GM18526 (cell line): Measurements from ENCODE around the gene MTA1.

Experiments
- POLR2A ChIP-seq: IDR thresholded peaks from 3 replicates; pipeline ENCODE4 v1.6.1; 2011; ENCODE audit not compliant: insufficient read length; ENCODE audit errors: extremely low read depth

Gene MTA1

GRCh38 chr14:105484997-105485393 is 65.4 kb downstream of the MTA1 start:
- no peak for TF ChIP-seq POLR2A

DNA sequence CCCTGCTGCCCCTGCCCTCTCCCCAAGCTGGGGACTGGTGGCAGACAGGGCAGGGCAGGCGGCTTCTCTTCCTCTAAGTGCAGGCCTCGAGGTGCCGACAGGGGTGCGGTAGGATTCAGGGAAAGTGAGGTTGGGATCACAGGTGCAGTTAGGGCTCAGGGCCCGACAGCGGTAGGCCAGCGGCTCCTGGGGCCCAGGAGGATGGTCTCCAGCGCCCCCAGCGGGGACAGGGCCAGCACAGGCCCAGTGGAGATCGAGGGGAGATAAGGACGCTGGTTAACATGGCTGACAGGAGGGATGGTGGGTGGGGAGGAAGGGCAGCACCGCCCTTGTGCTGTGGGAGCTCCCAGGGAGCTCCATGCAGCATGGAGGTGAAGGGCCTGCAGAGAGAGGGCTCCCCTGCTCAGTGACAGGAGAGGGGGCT is 66.1 kb downstream of the MTA1 start:
- no peak for TF ChIP-seq POLR2A

DNA sequence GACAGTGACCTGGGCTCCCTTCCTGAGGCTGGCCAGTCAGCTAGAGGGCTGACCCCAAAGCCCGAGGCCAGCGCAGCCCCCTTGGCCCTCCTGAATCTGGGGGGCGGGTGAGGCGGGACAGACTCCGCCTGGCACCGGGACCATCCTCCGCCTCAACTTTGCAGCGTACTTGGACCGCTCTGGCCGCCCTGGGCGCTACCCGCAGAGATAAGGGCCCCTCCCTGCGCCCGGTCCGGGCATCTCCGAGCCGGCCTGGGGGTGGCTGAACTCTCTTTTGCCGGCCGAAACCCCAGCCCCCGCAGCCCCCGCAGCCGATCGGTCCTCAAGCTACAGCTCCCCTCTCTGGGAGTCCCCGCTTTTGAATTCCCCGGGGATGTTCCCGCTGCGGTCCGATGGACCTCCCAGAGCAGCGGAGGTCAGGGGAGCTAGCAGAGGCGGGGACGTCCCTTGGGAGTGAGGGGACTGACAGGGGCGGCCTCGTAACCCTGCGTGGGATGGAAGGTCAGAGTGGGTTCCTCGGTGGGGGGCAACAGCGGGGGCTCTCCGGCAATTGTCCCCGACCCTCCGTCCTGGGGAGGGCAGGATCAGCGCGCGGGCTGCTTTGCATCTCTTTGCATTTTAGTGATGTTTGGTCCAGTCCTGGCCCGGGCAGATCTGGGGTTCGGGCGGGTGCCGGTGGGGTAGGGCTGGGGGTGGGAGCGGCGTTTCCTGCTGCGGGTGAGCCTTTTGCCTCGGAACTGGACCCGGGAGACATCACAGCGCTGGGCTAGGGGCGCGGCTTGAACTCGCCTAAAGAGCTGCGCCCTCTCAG is 66.7 kb downstream of the MTA1 start, which contains the start of gene CRIP1:
TSS of gene CRIP1 (plus strand) at position 724 of the 811 bp plus-strand sequence. CDS start 374 bp downstream, outside the sequence.
- TF ChIP-seq POLR2A, result no peak

- peak; percentile 66 for TF ChIP-seq POLR2A
Measured at GRCh38 chr14:105486974-105487448, 67.4 kb downstream of the MTA1 start.

- peak; percentile 31 for TF ChIP-seq POLR2A
Measured at GRCh38 chr14:105487449-105487985, 67.9 kb downstream of the MTA1 start.

GRCh38 chr14:105487986-105488777 is 68.6 kb downstream of the MTA1 start:
- TF ChIP-seq POLR2A, result no peak

- no peak for TF ChIP-seq POLR2A
Measured at GRCh38 chr14:105488781-105489541, 69.3 kb downstream of the MTA1 start.

DNA sequence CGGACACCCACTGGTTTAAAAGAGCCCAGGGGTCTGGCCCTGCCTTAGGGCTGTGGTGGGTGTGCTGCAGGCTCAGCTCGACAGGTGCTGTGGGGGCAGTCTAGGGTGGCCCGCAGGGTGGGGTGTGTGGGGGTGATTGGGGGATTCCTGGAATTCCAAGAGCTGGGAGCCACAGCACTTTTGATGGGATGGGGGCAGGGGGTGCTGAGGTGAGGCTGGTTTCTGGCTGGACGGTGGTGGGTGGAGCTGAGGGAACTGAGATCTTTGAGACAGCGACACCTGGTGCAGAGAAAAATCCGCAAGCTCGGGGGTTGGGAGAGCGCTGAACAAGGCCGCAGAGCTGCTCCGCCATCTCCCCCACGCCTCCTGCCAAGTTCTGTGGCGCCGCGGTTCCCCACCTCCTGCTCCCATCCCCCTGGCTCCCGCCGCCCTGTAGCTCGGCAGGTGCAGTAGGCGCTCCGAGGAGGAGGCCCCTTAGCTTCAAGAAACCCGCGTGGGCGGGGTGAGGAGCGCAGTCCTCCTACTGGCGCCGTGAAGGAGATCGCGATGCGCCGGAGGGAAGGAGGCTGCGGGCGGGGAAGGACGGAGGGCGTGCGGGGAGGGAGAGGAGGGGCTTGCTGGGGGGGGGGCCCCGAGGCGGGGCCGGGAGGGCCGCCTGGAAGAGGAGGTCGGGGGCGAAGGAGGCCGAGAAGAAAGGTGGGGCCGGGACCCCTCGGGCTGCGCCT is 70.1 kb downstream of the MTA1 start:
- TF ChIP-seq POLR2A, result peak; percentile 30

- no peak for TF ChIP-seq POLR2A
Measured at GRCh38 chr14:105490267-105490571, 70.6 kb downstream of the MTA1 start.

GRCh38 chr14:105490572-105491365 is 71.1 kb downstream of the MTA1 start, which contains the start of gene TEDC1:
TEDC1 (plus strand) TSS chr14:105491246; CDS start chr14:105491376, 130 bp downstream.
- peak; percentile 77 for TF ChIP-seq POLR2A

DNA sequence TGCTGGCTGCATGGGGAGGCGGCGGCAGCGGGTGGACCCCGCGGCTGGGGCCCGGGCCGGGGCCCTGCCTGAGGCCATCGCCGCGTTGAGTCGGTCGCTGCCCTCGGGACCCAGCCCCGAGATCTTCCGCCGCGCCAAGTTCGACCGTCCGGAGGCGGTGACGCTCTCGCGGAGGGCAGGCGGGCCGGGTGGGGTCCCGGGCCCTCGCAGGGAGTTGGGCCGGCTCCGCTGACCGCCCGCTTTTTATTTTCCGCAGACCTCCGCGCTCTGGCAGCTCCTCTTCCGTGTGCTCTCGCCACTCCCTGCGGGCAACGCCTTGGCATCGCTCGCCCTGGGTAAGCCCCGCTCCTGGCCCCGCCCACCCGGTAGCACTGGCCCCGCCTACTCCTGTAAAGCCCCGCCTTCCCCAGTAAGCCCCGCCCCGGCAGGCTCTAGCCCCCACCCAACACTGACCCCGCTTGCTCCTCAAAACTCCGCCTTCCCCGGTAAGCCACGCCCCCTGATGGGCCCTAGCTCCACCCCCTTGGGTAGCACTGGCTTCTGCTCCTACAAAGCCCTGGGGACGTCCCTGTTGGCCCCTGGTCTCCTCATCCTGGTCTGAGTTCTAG is 71.8 kb downstream of the MTA1 start:
- TF ChIP-seq POLR2A, result peak; percentile 50

- no peak for TF ChIP-seq POLR2A
Measured at GRCh38 chr14:105492031-105492970, 72.7 kb downstream of the MTA1 start.
